Measurements from ENCODE around the gene CARHSP1. TPM values are rescaled to one million over a fixed set of nuclear protein-coding genes. Genes with fewer than 3 reads are reported as not detected.

CARHSP1 gene
- total and polyA plus RNA-seq, 7 donors = 32.1 to 154 (median 79.5) TPM

DNA sequence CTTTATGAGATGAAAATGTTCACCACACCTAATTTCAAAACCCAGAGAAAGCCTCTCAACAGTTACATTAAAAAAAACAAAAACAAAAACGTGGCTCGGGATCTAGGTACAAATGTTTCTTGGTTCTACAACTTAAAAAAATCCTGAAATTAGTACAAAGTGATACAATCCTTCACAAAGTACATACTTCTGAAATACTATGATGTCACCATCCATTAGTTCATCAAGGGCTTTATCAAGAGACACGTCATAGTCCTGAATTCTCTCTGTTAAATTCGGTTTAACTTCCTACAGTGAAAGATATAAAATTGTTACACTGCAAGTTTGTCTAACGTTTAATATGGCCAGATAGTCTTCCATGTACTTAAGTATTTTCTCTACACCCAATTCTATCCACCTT, 31.5 kb upstream of the CARHSP1 start:
- WGBS, 2 donors = 74 to 92% methylated on average over 5 of the region's 5 CpGs
- Histone ChIP-seq H3K4me3 (no peak overlapping the region), H3K9me3 (no peaks in the 10 kb centered on the region), H3K27ac (no peak overlapping the region), H3K27me3 (no peaks in the 10 kb centered on the region), H3K36me3 (peaks cover 53 to 100% (median 84%) of the 10 kb centered on the region in 4 donors), H3K4me1 (no peaks in the 10 kb centered on the region)
- TF ChIP-seq POLR2AphosphoS5 (IDR thresholded peaks at IDR 0.05) (no peak), POLR2A (IDR thresholded peaks at IDR 0.05) (no peak), EP300 (IDR thresholded peaks at IDR 0.05) (no peak)
- TF ChIP-seq, protein P1, sequence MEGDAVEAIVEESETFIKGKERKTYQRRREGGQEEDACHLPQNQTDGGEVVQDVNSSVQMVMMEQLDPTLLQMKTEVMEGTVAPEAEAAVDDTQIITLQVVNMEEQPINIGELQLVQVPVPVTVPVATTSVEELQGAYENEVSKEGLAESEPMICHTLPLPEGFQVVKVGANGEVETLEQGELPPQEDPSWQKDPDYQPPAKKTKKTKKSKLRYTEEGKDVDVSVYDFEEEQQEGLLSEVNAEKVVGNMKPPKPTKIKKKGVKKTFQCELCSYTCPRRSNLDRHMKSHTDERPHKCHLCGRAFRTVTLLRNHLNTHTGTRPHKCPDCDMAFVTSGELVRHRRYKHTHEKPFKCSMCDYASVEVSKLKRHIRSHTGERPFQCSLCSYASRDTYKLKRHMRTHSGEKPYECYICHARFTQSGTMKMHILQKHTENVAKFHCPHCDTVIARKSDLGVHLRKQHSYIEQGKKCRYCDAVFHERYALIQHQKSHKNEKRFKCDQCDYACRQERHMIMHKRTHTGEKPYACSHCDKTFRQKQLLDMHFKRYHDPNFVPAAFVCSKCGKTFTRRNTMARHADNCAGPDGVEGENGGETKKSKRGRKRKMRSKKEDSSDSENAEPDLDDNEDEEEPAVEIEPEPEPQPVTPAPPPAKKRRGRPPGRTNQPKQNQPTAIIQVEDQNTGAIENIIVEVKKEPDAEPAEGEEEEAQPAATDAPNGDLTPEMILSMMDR (IDR thresholded peaks at IDR 0.05) = no peak
- DNase-seq = no peak
- intact Hi-C loops (cut with DNase I) = loop anchor here (5.0 kb wide), 1 partner anchor 107 kb away; no protein-coding TSS in a partner anchor

DNA sequence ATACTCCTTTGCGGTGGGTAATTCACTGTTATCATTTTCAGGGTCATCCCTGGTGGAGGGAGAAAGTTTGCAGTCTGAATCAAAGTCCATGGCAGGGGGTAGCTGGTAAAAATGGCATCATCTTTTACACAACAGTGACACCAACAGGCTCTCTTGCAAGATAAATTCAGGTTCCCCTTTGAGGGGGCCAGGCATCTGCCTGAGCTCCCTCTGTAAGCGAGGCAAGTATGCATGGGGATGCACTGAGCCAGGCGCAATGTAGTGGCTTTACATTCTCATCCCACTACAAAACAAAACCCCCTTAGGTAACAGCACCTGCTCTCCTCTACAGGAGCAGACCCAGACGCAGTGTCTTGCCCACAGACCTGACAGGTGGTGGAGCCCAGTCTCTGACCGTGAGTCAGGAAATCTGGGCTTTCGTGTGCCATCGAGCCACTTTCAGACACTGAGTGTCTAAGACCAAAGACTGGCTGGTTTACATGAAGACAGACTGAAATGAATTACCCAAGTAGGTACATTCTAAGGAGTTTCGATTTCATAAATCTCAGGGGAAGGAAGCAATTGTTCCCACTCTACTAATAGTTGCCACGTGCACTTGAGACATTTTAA, 31.0 kb upstream of the CARHSP1 start:
- Histone ChIP-seq H3K4me1 (no peaks in the 10 kb centered on the region), H3K4me3 (no peak overlapping the region), H3K27ac (no peak overlapping the region), H3K36me3 (peaks cover 53 to 100% (median 84%) of the 10 kb centered on the region in 4 donors), H3K27me3 (no peaks in the 10 kb centered on the region), H3K9me3 (no peaks in the 10 kb centered on the region)
- 89 to 93% methylated on average over 9 of the region's 9 CpGs for WGBS, 2 donors
- no peak for DNase-seq
- intact Hi-C loops (cut with DNase I) = loop anchor here (5.0 kb wide), 1 partner anchor 107 kb away; no protein-coding TSS in a partner anchor
- TF ChIP-seq POLR2A (IDR thresholded peaks at IDR 0.05) = no peak
- TF ChIP-seq POLR2AphosphoS5 (IDR thresholded peaks at IDR 0.05) = no peak
- TF ChIP-seq, protein P1 (IDR thresholded peaks at IDR 0.05) = no peak
- no peak for TF ChIP-seq EP300 (IDR thresholded peaks at IDR 0.05)

DNA sequence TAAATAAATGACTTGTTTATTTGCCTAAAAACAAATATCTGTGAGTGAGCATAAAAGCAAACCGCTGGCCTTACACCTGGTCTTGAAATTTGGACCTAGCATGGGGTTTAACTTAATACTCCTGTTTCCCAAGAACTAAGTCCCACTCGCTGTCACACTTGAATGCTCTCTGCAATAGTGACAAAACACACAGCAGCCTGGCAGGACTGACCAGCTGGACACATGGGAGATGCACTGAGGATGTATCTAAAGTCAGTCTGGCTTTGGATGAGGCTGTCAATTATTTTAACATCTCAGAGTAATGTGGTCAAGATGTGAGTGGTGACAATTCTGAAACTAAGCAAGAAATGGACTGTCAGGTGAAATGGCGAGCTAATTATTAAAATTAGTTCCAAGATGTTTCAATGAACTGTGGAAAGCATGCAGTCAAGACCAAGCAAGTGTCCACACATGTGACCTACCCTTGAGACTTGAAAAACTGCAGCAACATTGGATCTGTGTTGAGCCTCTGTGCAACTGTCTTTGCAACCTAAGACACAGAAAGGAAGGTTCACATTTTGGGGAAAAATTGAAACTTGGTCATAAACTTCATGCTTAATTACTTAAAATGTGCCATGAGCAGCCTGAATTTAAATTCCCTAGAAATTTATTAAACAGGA, 30.0 kb upstream of the CARHSP1 start:
- DNase-seq = no peak
- intact Hi-C loops (cut with DNase I) = no loop called here
- TF ChIP-seq EP300 (IDR thresholded peaks at IDR 0.05) = no peak
- TF ChIP-seq, protein P1 (IDR thresholded peaks at IDR 0.05) = no peak
- no peak for TF ChIP-seq POLR2A (IDR thresholded peaks at IDR 0.05)
- TF ChIP-seq POLR2AphosphoS5 (IDR thresholded peaks at IDR 0.05) = no peak
- Histone ChIP-seq H3K27ac (no peak overlapping the region), H3K27me3 (no peaks in the 10 kb centered on the region), H3K4me3 (no peak overlapping the region), H3K9me3 (no peaks in the 10 kb centered on the region), H3K36me3 (peaks cover 56 to 100% (median 85%) of the 10 kb centered on the region in 4 donors), H3K4me1 (no peaks in the 10 kb centered on the region)
- 88 to 92% methylated on average over 3 of the region's 3 CpGs for WGBS, 2 donors

- no peak overlapping the region for H3K4me3 ChIP-seq
- WGBS, 2 donors = 94 to 97% methylated on average over 21 of the region's 21 CpGs
- H3K27me3 ChIP-seq = no peaks in the 10 kb centered on the region
- TF ChIP-seq, protein P1 (IDR thresholded peaks at IDR 0.05) = no peak
- TF ChIP-seq EP300 (IDR thresholded peaks at IDR 0.05) = no peak
- no peak for TF ChIP-seq POLR2AphosphoS5 (IDR thresholded peaks at IDR 0.05)
- TF ChIP-seq POLR2A (IDR thresholded peaks at IDR 0.05) = no peak
- H3K9me3 ChIP-seq = no peaks in the 10 kb centered on the region
- H3K4me1 ChIP-seq = no peaks in the 10 kb centered on the region
- intact Hi-C loops (cut with DNase I) = no loop called here
- DNase-seq = peak; percentile 53
- H3K36me3 ChIP-seq = peaks cover 38 to 100% (median 74%) of the 10 kb centered on the region in 4 donors
- no peak overlapping the region for H3K27ac ChIP-seq
Observed at GRCh38 chr16:8894736-8895334, 26.0 kb upstream of the CARHSP1 start.
